ENCODE results near the gene PGLYRP2.

The PGLYRP2 gene

GRCh38 chr19:15471639-15472101, 7.6 kb downstream of the PGLYRP2 start:
- DNase-seq (ENCODE audit: low read depth): no peak
- H3K4me3 ChIP-seq (ENCODE audit: low read depth, low read length): no peak overlapping the region
- no peak for TF ChIP-seq CTCF (IDR thresholded peaks at IDR 0.05; ENCODE audit: low read depth, low read length, missing control alignments)

GRCh38 chr19:15469513-15470297, 9.6 kb downstream of the PGLYRP2 start:
- no peak for DNase-seq (ENCODE audit: low read depth)
- no peak for TF ChIP-seq CTCF (IDR thresholded peaks at IDR 0.05; ENCODE audit: low read depth, low read length, missing control alignments)
- H3K4me3 ChIP-seq (ENCODE audit: low read depth, low read length): peak overlapping the region; percentile 40

GRCh38 chr19:15468675-15469512, 10.4 kb downstream of the PGLYRP2 start:
- no peak for DNase-seq (ENCODE audit: low read depth)
- no peak overlapping the region for H3K4me3 ChIP-seq (ENCODE audit: low read depth, low read length)
- no peak for TF ChIP-seq CTCF (IDR thresholded peaks at IDR 0.05; ENCODE audit: low read depth, low read length, missing control alignments)

GRCh38 chr19:15467734-15468214, 11.5 kb downstream of the PGLYRP2 start:
- H3K4me3 ChIP-seq (ENCODE audit: low read depth, low read length): no peak overlapping the region
- no peak for DNase-seq (ENCODE audit: low read depth)
- TF ChIP-seq CTCF (IDR thresholded peaks at IDR 0.05; ENCODE audit: low read depth, low read length, missing control alignments): no peak

GRCh38 chr19:15466851-15467733, 12.2 kb downstream of the PGLYRP2 start:
- peak; percentile 90 for DNase-seq (ENCODE audit: low read depth)
- no peak for TF ChIP-seq CTCF (IDR thresholded peaks at IDR 0.05; ENCODE audit: low read depth, low read length, missing control alignments)
- no peak overlapping the region for H3K4me3 ChIP-seq (ENCODE audit: low read depth, low read length)
